DMS 273 (cell line): Measurements from ENCODE around the gene PRPH.
A peak's percentile ranks its signal among the peaks of the same experiment; 100 is the strongest.
"Not testable (repeated sequence)": the region's sequence is repeated elsewhere in the genome, so short reads cannot be mapped to it uniquely, and the experiment has no call there.

Experiments
- DNase-seq: peaks from one replicate; lab custom pipeline; 2025; ENCODE audit not compliant: unreplicated experiment; lab: John Stamatoyannopoulos, UW

PRPH gene

GRCh38 chr12:49276304-49277290, 18.4 kb upstream of the PRPH start:
- no peak for DNase-seq

DNA sequence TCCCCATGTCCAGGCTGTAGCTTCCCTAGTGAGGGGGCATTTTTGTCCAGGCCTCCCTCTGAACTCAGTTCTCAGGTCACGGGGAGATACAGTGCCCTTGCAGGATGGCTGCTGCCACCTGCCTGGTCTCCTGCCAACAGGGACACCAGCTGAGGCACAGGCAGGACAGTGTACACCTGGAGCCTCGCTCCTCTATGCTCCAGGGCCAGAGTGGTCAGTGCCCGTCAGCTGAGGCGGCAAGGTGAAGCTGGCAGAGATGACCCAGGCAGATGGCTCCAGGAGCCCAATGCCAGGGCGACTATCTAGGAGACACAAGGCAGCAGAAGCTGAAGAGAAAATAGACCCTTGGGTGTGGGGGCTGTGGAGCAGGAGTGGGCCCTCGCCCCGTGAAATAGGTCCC, 17.5 kb upstream of the PRPH start:
- no peak for DNase-seq

DNA sequence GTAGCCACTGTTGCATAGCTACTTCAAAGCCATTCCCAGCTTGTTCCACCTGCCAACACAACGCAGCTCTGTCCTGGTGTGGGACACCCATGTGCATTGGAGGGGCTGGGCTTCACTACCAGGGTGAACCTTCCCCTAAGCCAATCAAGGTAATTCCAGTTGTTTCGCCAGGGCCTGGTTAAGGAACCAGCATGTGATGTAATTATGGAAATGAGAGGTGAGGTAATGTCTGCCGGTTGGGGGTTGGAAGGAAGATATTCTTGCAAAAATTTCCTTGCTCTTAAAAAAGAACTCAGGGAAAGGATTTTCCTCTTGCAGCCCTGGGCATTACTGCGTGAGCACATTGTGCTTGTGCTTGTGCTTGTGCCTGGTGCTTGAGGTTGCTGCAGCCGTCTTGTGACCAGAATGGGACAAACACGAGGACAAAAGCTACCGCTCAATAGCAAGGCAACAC, 15.2 kb upstream of the PRPH start:
- peak; percentile 83 for DNase-seq

GRCh38 chr12:49280545-49280944, 14.4 kb upstream of the PRPH start:
- not testable (repeated sequence) for DNase-seq

DNA sequence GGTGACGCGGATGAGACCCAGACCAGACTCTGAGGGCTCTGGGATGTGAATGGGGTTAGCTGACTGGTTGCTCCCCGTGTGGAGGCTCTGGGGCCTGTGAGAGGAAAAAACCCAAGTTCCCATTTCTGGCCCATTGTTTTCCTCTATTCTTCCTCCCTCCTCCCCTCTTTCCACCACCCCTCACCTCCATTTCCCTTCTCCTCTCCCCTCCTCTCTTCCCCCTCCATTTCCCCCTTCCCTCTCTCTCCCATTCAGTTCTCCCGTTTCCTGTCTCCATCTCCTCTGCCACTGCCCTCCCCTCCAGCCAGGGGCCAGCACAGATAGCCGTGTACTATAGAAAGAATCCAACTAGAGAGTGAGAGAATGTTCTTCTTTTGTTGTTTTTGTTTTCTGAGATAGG, 12.6 kb upstream of the PRPH start:
- no peak for DNase-seq

DNA sequence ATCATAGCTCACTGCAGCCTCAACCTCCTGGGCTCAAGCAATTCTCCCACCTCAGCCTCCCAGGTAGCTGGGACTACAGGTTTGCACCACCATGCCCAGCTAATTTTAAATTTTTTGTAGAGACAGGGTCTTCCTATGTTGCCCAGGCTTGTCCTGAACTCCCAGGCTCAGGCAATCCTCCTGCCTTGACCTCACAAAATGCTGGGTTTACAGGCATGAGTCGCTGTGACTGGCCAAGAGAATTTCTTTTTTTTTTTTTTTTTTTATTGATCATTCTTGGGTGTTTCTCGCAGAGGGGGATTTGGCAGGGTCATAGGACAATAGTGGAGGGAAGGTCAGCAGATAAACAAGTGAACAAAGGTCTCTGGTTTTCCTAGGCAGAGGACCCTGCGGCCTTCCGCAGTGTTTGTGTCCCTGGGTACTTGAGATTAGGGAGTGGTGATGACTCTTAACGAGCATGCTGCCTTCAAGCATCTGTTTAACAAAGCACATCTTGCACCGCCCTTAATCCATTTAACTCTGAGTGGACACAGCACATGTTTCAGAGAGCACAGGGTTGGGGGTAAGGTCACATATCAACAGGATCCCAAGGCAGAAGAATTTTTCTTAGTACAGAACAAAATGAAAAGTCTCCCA, 12.1 kb upstream of the PRPH start:
- DNase-seq: not testable (repeated sequence)

- no peak for DNase-seq
Measured at GRCh38 chr12:49283541-49284429, 11.2 kb upstream of the PRPH start.

DNA sequence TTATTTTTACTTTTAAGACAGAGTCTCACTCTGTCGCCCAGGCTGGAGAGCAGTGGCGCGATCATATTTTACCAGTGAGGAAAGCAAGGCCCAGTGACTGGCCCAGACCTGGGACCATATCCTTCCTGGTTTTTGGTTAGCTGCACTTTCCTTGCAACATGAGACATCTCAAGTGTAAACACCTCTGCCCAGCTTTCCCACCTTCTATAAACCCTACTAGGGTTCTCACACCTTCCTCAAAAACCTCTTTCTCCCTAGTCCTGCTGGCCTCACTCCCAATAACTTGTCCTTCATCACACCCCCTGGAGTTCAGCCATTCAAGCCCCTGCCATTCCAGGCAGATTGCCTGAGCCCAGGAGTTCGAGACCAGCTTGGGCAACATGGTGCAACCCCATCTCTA, 10.3 kb upstream of the PRPH start:
- no peak for DNase-seq

GRCh38 chr12:49287876-49288275, 7.1 kb upstream of the PRPH start:
- DNase-seq: no peak

GRCh38 chr12:49288412-49288853, 6.5 kb upstream of the PRPH start:
- DNase-seq: peak; percentile 66

- DNase-seq: no peak
Measured at GRCh38 chr12:49288922-49289555, 5.9 kb upstream of the PRPH start.

DNA sequence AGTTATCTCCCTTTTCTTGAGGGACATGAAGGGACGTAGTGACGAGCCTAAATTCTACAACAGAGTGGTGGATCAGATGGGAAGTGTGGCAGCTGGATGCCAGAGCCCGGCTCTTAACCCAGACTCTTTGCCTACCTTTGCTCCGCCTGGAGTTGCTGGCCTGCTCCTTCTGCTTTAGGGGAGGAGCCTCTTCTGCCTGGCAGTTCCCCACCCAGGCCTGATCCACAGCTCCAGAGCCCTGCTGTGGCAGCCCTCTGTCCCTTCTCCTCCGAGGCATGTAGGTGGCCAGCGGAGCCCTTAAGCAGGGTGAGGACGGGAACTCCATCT, 2.3 kb upstream of the PRPH start:
- DNase-seq: peak; percentile 86

- peak; percentile 91 for DNase-seq
Measured at GRCh38 chr12:49293056-49293956, 1.6 kb upstream of the PRPH start.

GRCh38 chr12:49294086-49294803, 702 bp upstream of the PRPH start:
- peak; percentile 40 for DNase-seq

DNA sequence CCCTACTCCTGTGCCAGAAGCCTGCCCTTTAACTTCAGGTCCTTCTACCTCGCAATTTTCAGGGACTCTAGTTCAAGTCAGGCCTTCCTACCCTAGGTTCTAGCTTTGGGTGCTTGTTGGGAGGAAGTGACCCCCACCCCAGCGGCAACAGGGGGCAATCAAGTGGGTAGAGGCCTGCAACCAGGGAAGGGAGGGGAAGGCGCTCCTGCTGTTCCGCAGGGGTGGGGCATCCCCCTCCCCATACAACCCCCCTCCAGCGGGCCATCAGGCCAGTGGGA, 204 bp upstream of the PRPH start:
- DNase-seq: no peak

- peak; percentile 45 for DNase-seq
Measured at GRCh38 chr12:49296034-49296835, 1.3 kb downstream of the PRPH start.

GRCh38 chr12:49296836-49297694, 2.1 kb downstream of the PRPH start:
- peak; percentile 75 for DNase-seq

DNA sequence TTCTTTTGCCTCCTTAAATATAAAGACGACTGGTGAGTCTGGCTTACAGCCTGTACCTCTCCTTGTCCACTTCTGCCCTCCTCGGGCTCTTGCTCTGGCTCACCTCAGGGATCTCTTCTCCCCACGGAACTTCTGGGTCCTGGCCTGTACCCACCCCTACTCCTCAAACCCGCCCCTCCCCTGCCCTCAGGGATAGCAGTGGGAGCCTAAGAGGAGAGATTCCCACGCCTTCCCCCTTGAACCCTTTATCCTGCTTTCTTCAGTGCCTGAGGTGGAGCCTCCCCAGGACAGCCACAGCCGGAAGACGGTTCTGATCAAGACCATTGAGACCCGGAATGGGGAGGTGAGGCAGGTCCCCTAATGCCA, 2.7 kb downstream of the PRPH start:
- no peak for DNase-seq
